HG02840 (cell line): ENCODE measurements around the gene GJA3.

Experiments used
- ATAC-seq: cut with Tn5 transposase; IDR thresholded peaks from one replicate; pipeline ENCODE4 v1.9.1; 2021; ENCODE audit warnings: mild to moderate bottlenecking, moderate library complexity, moderate number of reproducible peaks; ENCODE audit not compliant: unreplicated experiment, low FRiP score

The GJA3 gene

DNA sequence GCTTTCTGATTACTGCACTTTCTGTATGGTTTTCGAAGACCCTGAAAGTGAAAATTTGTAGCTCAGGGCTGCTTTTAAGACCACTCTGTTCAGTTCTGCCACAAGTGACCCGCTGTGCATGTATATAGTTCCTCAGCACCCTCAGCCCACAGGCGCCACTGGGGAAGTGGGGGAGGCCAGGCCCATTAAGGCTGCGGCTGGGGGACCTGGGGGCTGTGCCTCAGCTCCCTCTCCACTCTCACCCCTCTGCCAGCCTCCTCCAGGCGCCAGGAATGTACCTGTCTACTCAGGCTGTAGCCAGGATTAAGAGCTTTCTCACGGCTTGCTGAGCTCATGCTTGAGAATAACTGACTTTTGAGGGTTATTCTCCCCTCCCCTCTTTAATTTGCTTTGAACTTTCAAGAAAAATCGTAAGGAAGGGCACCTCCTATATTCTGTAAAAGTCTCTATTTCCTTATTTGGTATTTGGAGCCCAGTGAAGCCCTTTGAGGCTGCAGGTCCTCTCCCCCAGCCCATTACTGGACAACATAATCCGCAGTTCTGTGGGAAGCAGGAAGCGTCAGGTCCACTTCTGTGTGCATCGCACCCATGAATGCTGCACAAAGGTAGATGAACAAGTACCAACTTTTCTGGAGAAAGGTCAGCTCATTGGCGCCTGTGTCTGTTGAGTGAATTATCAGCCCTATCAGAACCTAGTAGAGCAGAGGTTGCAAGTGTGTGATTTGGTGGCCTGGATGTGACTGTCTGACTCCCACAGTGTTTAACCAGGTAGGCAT is 29.6 kb downstream of the GJA3 start:
- no peak for ATAC-seq

DNA sequence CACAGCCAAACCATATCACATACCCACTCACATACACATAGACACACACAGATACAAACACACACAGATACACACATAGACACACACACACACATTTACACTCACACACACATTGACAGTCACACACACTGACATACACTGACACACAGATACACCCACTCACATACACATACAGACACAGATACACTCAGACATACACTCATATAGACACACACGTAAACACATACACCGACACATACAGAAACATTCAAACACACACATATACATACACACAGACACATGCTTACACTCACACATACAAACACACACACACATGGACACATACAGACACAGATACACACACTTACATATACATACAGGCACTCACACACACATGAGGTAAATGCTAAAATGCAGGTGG is 30.2 kb downstream of the GJA3 start:
- ATAC-seq = no peak

DNA sequence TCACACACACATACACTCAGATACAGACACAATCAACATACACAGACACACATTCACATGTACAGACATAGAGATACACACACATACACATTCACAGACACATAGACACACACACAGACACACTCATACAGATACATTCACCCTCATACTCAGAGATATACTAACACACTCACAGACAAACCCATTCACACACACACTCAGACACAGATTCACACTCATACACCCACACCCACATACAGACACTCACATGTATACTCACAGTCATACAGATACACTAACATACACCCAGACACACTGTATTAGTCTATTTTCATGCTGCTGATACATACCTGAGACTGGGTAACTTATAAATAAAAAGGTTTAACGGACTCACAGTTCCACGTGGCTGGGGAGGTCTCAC is 30.8 kb downstream of the GJA3 start:
- ATAC-seq = no peak

DNA sequence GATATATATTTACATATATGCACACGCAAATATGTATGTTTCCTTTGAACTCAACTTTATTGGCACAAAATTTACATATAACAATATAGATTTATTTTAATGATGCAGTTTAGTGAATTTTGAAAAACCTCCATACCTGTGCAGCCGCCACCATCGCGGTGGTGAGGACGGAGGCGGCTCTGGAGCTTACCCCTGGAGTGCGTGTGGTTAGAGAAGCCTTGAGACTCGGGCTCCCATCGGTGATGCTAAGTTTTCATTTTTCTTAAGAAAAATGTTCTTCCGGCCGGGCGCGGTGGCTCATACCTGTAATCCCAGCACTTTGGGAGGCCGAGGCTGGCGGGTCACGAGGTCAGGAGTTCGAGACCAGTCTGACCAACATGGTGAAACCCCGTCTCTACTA is 31.8 kb downstream of the GJA3 start:
- no peak for ATAC-seq

DNA sequence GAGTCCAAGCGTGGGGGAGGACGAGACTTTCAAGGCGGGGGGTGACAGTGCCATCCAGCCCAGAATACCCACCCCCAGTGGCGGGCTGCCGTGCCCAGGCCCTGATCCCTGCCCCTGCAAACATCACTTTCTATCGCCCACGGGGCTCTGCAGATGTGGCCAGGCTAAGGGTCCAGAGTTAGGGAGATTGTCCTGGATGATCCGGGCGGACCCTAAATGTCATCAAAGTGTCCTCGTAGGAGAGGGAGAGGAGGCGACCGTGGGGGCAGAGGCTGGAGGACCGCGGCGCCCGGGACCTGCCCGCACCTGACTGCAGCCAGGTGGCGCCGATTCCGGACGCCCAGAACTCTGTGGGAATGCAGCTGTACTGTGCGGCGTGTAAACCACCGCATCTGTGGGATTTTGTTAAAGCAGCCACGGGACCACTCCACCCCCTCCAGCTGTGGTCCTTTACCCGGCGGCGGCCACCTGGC is 32.4 kb downstream of the GJA3 start:
- ATAC-seq = no peak

DNA sequence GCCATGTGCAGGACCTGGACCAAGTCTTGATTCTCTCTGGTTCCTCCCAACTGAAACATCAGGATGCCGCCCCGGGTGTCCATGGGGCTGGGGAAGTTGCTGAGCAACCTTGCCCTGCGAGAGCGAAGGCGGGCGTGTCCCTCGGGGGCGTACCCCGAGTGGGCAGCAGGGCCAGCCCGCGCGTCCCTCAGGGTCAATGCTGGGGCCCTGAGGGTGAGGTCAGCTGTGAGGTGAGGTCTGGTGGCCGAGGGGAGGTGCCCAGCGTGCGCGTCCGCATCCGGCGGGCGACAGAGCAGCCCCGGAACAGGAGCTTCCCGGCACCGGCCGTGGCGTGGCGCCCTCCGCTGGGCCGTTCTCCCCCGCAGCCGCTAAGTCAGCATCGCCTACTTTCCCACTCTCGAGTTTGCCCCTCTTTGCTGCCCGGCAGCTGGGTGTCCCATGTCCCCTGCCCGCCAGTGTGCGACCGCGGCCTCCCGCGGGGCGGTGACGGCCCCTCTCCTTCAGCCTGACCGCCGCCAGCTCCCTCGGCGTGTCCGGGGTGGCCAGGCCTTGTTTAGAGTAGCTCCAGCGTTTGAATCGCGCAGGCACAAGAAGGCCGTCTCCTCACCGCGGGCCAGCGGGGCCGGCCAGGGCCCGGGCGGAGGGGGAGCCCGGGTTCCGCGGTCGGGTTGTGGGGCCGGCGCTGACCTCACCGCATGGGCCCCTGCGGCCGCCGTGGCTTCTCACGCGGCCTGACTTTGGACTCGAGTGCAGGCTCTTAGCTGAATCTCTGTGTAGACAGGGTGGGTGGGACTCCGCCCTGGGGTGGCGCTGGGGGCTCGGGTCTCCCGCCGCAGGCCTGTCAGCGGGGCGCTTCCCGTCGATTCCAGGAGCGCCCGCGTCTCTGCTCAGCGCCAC is 33.0 kb downstream of the GJA3 start:
- ATAC-seq = no peak

DNA sequence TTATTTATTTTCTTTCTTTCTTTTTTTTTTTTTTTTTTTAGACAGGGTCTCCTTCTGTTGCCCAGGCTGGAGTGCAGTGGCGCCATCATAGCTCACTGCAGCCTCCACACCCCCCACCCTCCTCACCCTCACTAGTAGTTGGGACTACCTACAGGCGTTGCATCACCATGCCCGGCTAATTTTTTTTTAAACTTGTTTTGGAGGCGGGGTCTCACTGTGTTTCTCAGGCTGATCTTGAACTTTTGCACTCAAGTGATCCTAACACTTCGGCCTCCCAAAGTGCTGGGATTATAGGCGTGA is 33.6 kb downstream of the GJA3 start:
- no peak for ATAC-seq

DNA sequence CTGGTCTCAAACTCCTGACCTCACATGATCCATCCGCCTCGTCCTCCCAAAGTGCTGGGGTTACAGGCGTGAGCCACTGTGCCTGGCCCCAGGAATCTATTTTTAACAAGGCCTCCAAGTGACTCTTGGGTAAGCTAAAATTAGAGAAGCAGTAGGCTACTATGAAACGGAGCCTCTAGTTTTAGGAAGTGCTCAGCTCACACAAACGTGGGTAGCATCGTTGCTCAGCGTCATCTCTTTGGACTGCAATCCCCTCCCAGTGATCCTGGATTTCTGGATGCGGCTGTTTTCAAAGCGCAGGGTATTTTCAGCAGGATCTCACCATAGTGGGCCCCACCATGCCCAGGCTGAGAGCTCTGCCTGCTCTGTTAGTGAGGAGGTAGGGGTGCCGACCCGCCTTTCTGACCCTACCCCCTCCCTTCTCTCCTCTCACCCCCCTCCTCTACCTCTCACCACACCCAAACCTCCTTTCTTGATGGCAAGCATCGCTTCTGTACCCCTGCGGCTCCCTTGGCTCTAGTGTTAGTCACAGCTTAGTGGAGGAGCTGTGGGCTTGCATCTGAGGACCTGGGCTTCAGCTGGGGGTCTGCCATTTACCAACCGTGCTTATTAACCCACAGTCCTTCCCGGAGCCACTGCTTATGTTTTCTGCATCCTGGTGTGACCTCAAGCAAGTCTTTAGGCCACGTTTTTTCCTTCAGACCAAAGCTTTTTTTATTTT is 34.2 kb downstream of the GJA3 start:
- ATAC-seq = no peak

DNA sequence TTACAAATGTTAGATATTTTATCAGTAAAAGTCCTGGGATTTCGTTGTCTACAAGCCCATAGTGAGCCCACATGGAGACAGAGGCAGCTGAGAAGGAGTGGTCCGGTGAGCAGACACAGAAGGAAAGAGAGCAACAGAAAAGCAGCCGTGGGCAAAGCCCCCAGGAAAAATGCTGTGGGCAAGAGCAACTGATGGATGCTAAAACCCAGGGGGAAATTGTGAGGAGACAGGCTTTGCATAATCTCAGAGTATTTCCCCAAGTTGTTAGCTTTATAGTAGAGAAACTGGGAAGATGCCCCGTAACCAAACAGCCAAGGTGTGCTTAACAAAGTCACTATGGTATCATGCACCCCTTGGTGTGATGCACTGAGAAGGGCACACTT is 35.1 kb downstream of the GJA3 start:
- no peak for ATAC-seq

DNA sequence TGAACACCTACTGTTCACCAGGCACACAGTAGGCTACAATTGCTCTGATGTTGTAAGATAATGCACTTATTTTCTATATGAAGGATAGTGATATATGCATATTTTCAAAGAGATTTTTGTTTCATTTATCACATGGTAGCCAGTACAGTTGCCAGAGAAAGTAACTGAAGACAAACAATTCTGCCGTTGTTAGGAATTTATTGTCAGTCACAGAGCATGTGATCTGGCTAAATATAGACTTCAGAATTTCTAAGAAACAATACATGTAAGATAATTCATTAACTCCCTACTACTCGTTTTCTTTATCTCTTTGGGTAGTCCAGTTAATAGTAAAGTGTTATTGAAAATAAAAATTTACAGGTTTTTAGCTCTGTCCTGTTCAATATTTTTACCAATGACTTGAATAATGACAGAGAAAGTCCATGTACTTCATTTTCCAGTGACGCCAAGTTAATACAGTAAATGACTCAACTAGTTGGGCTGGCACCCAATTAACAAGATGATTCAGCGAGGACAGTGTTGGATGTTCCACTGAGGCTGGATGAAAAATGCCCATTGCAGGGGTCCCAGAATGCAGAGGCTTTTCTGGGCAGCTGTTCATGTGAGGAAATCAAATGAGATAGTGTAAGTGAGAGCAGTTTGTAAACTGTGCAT is 35.6 kb downstream of the GJA3 start:
- ATAC-seq = no peak

DNA sequence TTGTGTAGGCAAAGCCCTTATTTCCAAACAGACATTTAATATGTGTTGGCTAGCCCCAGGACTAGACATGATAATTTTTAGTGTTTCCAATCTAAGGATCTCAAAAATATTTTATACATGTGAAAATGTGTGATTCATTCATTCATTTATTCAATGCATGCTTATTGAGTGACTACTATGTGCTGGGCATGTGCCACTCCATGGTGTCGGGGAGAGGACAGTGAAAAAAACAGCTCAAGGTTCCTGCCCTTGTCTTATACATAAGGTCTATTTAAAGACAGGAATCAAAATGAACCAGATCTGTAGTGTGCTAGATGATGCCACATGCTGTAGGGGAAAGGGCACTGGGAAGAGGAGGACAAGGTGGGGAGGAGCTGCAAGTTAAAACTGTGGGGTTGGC is 36.5 kb downstream of the GJA3 start:
- ATAC-seq = no peak

DNA sequence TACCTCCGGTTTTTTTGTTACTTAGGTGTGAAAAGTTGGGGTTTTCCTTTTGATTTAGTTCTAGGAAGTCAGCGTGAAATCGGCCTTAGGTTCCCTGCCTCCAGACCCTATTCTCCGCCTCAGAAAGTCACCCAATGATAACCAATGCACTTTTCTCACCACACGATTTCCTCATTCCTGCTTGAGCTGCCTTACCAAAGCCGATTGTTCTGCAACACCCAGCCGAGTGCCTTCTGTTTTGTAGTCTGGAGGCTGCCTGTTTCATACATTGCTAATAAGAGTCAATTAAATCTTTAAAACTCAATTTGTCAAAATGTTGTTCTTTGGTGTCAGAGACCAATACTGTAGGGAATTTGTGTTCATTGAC is 39.7 kb downstream of the GJA3 start:
- no peak for ATAC-seq

DNA sequence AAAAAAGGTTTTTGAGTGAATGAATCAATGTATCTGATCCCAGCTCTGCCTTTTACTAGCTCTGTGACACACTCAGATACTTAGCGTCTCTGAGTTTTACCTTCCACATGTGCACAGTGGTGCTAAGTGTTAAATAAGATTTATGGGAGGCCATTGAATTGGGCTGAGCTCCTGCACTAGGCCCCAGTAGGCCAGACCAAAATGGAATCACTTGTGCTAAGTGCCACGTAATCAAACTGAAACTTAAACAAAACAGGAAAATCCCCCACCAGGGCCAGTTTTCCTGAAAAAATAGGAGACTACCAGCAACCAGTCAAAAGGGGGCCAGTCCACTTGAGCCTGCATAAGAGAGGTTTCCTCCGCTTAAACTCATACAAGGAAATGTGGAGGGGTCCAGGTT is 40.9 kb downstream of the GJA3 start:
- ATAC-seq = no peak

DNA sequence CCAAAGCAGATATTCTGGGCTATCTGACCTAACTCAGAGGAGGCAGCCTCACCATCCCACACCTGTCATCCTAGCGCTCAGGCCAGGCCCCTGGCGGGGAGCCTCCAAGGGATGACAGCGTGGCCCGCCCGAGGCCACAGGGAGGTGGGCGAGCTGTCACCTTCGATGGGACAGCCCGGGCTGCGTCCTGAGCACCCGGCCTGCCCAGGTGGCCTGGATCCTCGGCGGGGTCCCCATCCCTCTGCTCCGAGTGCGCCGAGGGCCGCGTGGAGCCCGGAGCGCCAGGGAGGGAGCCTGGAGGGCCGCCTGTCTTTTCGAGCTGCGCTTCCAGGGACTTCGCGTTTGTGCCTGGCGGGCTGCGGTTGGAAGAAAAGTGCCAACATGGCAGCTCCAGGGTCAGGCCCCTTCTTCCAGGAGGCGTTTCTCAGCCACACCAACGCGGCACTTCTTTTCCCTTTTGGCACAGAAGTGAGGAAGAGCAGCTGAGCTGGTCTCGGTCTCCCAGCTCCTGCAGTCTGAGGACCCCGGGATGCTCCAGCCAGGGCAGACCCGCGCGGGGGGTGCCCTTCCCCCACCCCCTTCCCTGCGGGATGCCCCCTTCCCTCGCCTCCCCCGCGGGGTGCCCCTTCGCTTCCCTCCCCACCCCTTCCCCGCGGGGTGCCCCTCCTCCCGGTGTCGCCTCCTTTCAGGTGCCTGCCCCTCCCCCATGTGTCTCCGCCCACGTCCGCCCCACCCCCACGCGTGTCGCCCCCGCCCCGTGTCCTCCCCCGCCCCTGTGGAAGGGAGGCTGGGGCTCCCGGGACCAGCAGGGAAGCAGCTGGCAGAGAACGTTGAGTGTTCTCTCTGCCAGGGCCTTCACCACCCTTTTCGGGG is 42.3 kb downstream of the GJA3 start:
- no peak for ATAC-seq

DNA sequence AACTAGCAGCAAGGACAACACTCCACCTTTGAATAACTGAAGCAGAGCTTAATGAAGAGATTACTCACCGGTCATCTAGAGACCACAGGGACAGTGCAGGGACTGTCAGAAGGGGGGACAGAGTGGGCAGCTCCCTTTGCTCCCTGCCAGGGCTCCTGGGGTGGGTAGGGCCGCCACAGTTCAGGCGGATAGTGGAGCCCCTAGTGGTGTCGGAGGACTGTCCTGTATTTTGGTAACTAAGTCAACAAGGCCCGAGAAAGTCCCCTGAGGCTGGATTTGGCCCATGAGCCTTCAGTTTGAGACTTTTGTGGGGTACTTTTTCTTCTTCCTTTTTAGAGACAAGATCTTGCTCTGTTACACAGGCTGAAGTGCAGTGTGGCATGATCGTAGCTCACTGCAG is 44.6 kb downstream of the GJA3 start:
- no peak for ATAC-seq

DNA sequence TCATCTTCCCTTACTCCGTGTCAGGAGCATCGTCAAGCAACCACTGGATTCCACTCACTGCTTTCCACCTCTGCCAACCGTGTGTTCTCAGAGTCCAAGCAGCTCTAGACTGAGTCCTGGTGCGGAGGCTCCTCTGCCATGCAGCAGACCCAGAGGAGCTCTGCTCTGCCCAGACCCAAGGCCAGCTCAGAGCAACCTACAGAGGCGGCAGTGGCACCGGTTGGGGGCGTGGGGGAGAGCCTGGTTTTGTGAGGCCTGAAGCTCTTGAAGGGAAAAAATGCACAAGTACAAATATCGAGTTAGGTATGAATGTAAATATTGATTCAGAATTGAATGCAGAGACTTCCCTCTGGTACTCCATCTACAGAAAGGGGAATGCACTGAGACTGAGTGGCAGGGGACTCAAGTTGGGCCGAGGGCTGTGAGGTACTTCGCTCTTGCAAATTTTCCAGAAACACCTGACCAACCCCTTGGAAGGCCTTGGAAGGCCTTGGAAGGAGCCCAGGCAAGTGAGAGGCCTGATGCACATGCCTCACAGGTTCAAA is 46.7 kb downstream of the GJA3 start:
- no peak for ATAC-seq

DNA sequence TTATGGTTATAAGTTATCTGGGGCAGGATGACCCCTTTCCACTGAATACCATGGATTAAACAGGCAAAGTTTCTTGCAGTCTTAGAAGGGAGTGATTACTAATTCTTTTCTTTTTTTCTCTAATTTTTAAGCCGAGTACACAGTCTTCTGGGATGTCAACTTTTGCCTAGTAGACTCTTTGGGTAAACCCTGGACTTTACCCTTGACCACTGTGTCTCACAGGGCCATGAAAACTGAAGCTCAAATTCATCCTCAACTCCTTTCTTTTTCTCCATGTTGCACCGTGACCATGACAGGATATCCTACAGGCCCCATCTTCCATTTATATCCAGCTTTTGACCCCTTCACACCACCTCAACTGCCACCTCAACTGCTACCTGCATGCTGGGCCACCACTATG is 51.8 kb downstream of the GJA3 start:
- no peak for ATAC-seq

DNA sequence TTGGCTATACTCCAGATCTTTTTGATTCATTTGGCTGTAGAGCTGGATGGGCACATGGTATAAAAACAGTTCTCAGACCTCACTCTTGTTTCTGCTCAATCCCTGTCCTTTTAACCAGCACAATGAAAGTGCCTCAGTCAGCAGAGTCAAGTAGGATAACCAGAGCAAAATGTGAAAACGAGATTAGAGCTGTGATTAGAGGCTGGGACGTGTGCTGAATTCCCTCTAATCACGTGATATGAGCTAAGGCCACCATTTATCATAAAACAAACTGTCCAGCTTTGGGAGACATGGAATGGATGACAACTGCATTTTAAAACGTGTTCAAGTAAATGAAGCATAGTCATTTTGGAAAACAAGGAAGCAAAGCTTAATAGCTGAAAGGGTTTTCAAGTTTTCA is 54.1 kb downstream of the GJA3 start:
- no peak for ATAC-seq

DNA sequence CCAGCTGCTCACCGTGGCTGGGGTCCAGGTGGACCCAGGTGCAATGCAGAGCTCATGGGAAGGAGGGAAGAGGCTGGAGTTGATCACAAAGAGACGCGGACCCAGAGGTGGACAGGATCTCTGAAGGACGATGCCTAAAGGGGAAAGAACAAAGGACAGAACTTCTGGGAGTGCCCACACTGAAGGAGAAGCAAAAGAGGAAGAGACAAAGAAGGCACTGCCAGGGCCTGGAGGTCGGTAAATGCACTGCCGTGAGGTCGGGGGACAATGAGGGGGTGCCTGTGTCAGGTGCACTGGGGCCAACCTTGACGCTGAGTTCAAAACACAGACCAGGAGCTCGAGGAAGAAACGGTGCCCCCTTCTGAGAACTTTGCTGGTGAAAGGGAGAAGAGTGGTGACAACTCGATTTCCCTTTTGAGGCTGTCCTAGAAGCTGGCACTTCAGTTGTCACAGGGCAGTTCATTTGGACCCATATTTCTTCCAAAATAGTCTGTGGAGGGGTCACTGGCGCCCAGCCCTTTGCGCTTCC is 55.6 kb downstream of the GJA3 start:
- ATAC-seq = no peak
